ENCODE data around the gene ACOT8.

- no peak for TF ChIP-seq CBX3 (IDR thresholded peaks at IDR 0.05; ENCODE audit: borderline replicate concordance, low read depth)
- no peak for TF ChIP-seq HDAC2 (IDR thresholded peaks at IDR 0.05)
- TF ChIP-seq YY1 (IDR thresholded peaks at IDR 0.05; ENCODE audit: low read depth, low read length): no peak
- TF ChIP-seq CTCF (IDR thresholded peaks at IDR 0.05 in 2 of 3, conservative IDR thresholded peaks at IDR 0.05 in 1 of 3; ENCODE audit: control insufficient read depth in 2 of 3, extremely low read depth in 1 of 3, insufficient read depth in 1 of 3, low read depth in 3 of 3, low read length in 3 of 3): no peak
- no peak for TF ChIP-seq EZH2 (IDR thresholded peaks at IDR 0.05; ENCODE audit: borderline replicate concordance, control insufficient read depth, low read depth, low read length)
- TF ChIP-seq CREM (IDR thresholded peaks at IDR 0.05; ENCODE audit: low read depth): no peak
- TF ChIP-seq BACH1 (IDR thresholded peaks at IDR 0.05; ENCODE audit: borderline replicate concordance): no peak
- peak; percentile 46 for TF ChIP-seq POLR2A (IDR thresholded peaks at IDR 0.05; ENCODE audit: low read depth, low read length)
- TF ChIP-seq POLR2AphosphoS5 (IDR thresholded peaks at IDR 0.05; ENCODE audit: low read length): no peak
- no peak for TF ChIP-seq MXI1 (IDR thresholded peaks at IDR 0.05; ENCODE audit: low read depth, low read length)
- no peak for TF ChIP-seq BCL11A (IDR thresholded peaks at IDR 0.05; ENCODE audit: low read depth, low read length)
These were observed 29.6 kb upstream of the ACOT8 start for GRCh38 chr20:45886590-45887345.

Measured in GM12878 (cell line).